Measurements from ENCODE around the gene IPMK. TPM values are rescaled to one million over a fixed set of nuclear protein-coding genes. Genes with fewer than 3 reads are reported as not detected.

IPMK gene
- total RNA-seq, 2 donors from 2014 or later: 3.1 to 4.6 TPM

- Histone ChIP-seq H3K4me3 (no peak overlapping the region), H3K27me3 (no peaks in the 10 kb centered on the region), H3K4me1 (peaks cover 7% of the 10 kb centered on the region), H3K36me3 (replicated peaks in 1 of 2; ENCODE audit: insufficient read depth in 1 of 2, low read depth in 2 of 2) (peaks cover 0 to 3% of the 10 kb centered on the region in 2 donors), H3K9me3 (no peaks in the 10 kb centered on the region), H3K27ac (no peak overlapping the region)
- TF ChIP-seq POLR2A (IDR thresholded peaks at IDR 0.05): no peak
- TF ChIP-seq, protein P1, sequence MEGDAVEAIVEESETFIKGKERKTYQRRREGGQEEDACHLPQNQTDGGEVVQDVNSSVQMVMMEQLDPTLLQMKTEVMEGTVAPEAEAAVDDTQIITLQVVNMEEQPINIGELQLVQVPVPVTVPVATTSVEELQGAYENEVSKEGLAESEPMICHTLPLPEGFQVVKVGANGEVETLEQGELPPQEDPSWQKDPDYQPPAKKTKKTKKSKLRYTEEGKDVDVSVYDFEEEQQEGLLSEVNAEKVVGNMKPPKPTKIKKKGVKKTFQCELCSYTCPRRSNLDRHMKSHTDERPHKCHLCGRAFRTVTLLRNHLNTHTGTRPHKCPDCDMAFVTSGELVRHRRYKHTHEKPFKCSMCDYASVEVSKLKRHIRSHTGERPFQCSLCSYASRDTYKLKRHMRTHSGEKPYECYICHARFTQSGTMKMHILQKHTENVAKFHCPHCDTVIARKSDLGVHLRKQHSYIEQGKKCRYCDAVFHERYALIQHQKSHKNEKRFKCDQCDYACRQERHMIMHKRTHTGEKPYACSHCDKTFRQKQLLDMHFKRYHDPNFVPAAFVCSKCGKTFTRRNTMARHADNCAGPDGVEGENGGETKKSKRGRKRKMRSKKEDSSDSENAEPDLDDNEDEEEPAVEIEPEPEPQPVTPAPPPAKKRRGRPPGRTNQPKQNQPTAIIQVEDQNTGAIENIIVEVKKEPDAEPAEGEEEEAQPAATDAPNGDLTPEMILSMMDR (IDR thresholded peaks at IDR 0.05): no peak
- intact Hi-C loops (cut with DNase I): no loop called here
- ATAC-seq (no peak), DNase-seq (no peak)
- 74 to 86% methylated on average over 1 of the region's 1 CpG for WGBS, 2 donors
Measured at GRCh38 chr10:58278962-58279307, 11.2 kb upstream of the IPMK start.

GRCh38 chr10:58278274-58278961, 10.7 kb upstream of the IPMK start:
- intact Hi-C loops (cut with DNase I): no loop called here
- H3K27ac ChIP-seq: no peak overlapping the region
- peaks cover 0 to 3% of the 10 kb centered on the region in 2 donors for H3K36me3 ChIP-seq (replicated peaks in 1 of 2; ENCODE audit: insufficient read depth in 1 of 2, low read depth in 2 of 2)
- DNase-seq: no peak
- no peak for ATAC-seq
- no peak overlapping the region for H3K4me3 ChIP-seq
- no peak for TF ChIP-seq POLR2A (IDR thresholded peaks at IDR 0.05)
- TF ChIP-seq, protein P1 (IDR thresholded peaks at IDR 0.05): no peak
- no peaks in the 10 kb centered on the region for H3K9me3 ChIP-seq
- H3K27me3 ChIP-seq: no peaks in the 10 kb centered on the region
- WGBS, 2 donors: 81 to 93% methylated on average over 7 of the region's 7 CpGs
- peaks cover 7% of the 10 kb centered on the region for H3K4me1 ChIP-seq

- H3K4me1 ChIP-seq: peaks cover 5% of the 10 kb centered on the region
- TF ChIP-seq POLR2A (IDR thresholded peaks at IDR 0.05): no peak
- TF ChIP-seq, protein P1 (IDR thresholded peaks at IDR 0.05): no peak
Measured at GRCh38 chr10:58275908-58276307, 8.2 kb upstream of the IPMK start.

GRCh38 chr10:58275261-58275660, 7.6 kb upstream of the IPMK start:
- Histone ChIP-seq H3K36me3 (replicated peaks in 1 of 2; ENCODE audit: insufficient read depth in 1 of 2, low read depth in 2 of 2) (peaks cover 0 to 3% of the 10 kb centered on the region in 2 donors), H3K27me3 (no peaks in the 10 kb centered on the region), H3K27ac (no peak overlapping the region), H3K4me1 (peaks cover 8% of the 10 kb centered on the region), H3K9me3 (no peaks in the 10 kb centered on the region), H3K4me3 (no peak overlapping the region)
- ATAC-seq (no peak), DNase-seq (no peak)
- TF ChIP-seq, protein P1 (IDR thresholded peaks at IDR 0.05): no peak
- TF ChIP-seq POLR2A (IDR thresholded peaks at IDR 0.05): no peak
- intact Hi-C loops (cut with DNase I): no loop called here
- 55 to 57% methylated on average over 2 of the region's 2 CpGs for WGBS, 2 donors

More at GRCh38 chr10:58275908-58276307, 8.2 kb upstream of the IPMK start:
- Histone ChIP-seq H3K9me3 (no peaks in the 10 kb centered on the region), H3K4me3 (no peak overlapping the region), H3K27me3 (no peaks in the 10 kb centered on the region), H3K36me3 (replicated peaks in 1 of 2; ENCODE audit: insufficient read depth in 1 of 2, low read depth in 2 of 2) (peaks cover 0 to 3% of the 10 kb centered on the region in 2 donors), H3K27ac (no peak overlapping the region)
- no peak for DNase-seq
- intact Hi-C loops (cut with DNase I): no loop called here
- ATAC-seq: no peak

- Histone ChIP-seq H3K4me3 (peak overlapping the region; percentile 16 to 88), H3K27me3 (no peaks in the 10 kb centered on the region), H3K4me1 (peaks cover 18% of the 10 kb centered on the region), H3K9me3 (no peaks in the 10 kb centered on the region), H3K36me3 (replicated peaks in 1 of 2; ENCODE audit: insufficient read depth in 1 of 2, low read depth in 2 of 2) (no peaks in the 10 kb centered on the region), H3K27ac (peak overlapping the region in 3 of 4 donors; percentile 96 to 99 (median 98))
- WGBS, 2 donors: 6 to 7% methylated on average over 12 of the region's 12 CpGs
- DNase-seq: no peak
- intact Hi-C loops (cut with DNase I): no loop called here
- no peak for TF ChIP-seq POLR2A (IDR thresholded peaks at IDR 0.05)
- TF ChIP-seq, protein P1 (IDR thresholded peaks at IDR 0.05): peak in 1 of 7 experiments; percentile 16
- no peak for ATAC-seq
Measured at GRCh38 chr10:58269782-58270290, 2.1 kb upstream of the IPMK start.

All from body of pancreas (tissue), 4 donors.